HG03558 (cell line): ENCODE measurements around the gene SYT7.

Source experiments
- ATAC-seq: cut with Tn5 transposase; IDR thresholded peaks from one replicate; pipeline ENCODE4 v1.9.1; 2021; ENCODE audit warnings: moderate number of reproducible peaks; ENCODE audit not compliant: unreplicated experiment; ENCODE audit errors: extremely low read depth

SYT7 gene

DNA sequence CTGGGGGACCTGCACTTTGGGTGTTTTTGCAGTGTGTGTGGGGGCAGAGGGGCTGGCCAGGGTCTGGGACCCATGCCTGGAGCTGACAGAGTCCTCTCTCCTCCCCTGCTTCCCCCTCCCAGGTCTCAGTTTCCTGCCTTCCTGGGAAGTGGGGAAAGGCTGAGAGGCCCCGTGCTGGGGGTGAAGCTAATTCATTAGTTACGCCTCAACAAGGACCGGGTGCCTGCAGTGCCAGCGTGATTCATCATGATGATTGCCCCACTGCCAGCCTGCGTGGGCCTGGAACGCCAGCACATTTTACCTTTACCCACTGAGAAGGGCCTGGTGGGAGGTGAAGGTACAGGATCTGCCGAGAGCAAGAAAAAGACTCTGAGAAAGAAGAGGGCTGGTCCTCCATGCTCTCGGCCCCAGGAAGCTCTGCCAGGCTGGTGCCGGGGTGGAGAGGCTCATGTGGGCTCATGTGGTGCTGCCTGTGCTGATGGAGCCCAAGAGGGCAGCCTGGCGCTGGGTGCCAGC is 75.2 kb downstream of the SYT7 start:
- ATAC-seq = no peak

DNA sequence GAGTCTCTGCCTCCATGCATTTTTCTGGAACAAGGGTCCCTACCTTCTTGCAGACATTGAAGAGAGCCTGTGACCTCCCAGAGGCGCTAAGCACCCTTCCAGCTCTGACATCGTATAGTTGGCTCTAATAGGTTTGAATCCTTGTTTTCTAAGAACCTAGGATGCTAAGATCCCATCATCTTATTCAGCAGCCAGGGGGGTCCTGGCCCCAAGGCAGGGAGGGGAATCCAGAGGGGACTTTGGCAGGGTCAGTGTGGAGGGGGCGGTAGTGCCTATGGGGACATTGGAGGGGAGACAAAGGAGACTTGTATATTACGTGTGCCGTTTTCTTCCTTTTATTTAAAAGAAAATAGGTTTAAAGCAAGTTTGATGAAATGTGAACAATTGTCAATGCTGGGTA is 75.8 kb downstream of the SYT7 start:
- no peak for ATAC-seq

DNA sequence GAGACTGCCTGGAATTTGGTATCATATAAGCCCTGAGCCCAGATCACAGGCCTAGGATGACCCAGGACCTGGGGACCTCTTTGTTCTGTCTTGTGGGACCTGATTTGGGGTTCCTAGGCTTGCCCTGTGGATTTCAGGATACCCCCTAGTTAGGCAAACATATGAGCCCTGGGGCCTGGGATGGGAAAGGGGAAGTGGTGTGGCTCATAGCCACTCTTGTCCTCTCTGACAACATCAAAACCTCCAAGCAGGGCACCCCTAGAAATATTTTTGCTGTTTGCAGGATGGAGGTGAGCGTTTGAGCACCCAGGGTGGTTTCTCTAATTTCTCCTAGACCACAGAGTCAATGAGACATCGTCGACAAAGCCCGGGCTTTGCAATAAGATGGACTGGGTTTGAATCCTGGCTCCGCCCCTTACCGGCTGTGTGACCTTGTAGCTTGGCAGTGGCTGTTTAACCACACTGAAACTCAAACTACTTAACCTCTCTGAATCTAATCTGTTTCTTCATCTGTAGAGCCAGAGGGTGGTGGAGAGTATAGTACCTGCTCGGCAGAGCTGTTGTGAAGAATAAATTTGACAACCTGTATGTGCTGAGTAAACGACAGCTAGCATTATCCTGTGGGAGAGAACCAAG is 77.6 kb downstream of the SYT7 start:
- no peak for ATAC-seq

DNA sequence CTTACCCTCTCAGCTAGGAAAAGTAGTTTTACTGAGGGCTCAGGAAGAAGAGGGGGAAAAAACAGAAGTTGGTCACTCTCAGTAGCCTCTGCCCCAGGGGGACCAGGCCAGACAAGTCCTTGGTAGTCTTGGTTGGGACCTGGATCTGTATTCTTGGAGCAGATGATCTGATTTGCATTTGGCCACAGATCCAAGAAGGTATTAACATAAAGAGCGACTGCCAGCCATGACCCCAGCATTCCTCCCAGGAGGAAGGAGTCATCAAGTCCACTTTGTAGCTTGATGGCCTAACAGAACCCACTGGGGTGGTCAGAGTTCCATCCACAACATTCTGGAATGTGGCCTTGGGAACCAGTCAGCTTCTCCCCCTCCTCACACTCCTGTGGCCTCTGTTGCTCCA is 78.4 kb downstream of the SYT7 start:
- ATAC-seq = no peak

DNA sequence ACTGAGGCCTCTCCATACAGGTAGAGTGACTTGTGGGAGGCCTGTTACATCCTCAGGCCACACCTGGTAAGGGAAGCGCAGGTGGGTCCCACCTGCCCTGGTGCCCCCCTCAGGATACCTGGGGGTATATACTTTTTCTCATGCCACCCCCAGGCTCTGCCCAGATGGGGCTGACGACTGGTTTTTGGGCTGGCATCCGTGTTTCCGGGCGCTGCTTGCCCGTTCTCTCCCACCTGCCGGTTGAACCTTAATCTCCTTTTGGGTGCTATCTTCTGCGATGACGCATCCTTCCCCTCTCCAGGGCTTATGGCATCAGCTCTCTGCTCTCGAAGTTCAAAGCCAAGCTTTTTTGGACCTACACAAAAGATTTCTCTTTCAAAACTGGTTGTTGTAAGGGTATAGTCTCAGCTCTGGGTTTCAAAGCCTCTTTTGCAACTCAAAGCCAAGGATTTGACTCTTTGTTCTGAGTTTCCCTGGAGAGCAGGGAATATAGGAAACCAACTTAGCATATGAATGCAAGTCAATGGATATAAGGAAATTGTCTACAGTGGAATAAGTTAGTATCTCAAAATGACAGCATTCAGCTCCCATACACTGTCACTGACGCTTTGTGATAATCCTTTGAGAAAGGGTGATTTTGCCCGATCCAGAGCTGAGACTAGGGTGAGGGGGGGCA is 80.9 kb downstream of the SYT7 start:
- no peak for ATAC-seq

DNA sequence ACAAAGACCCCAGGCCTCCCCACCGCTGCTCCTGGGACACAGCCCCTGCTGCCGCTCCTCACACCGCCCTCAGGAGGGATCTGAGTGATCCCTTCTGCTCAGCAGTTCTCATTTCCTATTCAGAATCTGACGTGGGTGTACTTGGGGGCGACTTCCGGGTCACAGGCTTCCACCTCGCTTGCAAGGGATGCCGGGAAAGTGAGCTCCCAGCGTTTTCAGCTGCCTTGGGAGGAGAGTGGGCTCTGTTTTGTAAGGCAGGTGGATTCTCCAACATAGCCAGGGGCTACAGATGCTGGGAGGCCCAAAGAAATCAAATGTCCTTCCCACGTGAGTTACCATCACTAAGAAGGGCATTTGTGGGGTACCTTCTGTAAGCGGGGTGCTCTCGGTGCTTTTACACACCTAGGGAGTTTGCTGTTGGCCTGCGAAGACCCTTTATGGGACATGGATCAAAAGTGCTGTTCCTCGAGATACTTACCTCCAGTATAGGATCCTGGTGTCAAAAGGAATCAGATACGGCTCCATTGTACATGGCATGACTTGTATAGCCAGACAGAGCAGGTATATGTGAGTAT is 82.0 kb downstream of the SYT7 start:
- no peak for ATAC-seq

DNA sequence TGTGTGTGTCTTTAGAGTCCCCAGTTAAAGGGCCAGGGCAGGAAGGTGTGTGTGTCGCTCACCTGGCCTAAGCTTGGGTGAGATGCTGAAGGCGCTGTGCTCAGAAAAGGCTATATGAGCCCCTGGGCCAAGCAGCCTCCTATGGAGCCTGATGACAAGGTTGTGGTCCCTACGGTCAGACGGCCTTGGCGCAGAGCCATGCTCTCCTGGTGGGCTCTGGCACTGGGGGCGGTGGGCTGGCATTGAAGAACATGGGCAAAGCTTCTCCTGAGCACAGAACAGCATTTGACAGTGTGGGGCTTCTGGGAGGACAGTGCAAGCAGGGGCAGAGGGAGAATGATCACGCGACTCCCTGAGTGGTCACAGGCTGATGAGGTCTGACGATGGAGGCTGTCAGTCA is 83.0 kb downstream of the SYT7 start:
- ATAC-seq = no peak

DNA sequence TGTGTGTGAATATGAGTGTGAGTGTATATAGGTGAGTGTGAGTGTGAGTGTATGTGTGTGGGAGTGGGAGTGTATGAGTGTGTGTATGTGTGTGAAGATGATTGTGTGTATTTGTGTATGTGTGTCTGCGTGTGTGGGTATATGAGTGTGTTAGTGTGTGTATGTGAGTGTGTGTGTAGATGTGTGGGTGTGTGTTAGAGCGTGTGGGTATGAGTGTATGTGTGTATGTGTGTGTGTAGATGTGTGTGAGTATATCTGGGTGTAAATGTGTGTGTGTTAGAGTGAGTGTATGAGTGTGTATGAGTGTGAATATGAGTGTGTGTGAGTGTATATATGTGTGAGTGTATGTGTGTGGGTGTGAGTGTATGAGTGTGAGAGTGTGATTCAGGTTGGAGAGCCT is 83.4 kb downstream of the SYT7 start:
- ATAC-seq = no peak

DNA sequence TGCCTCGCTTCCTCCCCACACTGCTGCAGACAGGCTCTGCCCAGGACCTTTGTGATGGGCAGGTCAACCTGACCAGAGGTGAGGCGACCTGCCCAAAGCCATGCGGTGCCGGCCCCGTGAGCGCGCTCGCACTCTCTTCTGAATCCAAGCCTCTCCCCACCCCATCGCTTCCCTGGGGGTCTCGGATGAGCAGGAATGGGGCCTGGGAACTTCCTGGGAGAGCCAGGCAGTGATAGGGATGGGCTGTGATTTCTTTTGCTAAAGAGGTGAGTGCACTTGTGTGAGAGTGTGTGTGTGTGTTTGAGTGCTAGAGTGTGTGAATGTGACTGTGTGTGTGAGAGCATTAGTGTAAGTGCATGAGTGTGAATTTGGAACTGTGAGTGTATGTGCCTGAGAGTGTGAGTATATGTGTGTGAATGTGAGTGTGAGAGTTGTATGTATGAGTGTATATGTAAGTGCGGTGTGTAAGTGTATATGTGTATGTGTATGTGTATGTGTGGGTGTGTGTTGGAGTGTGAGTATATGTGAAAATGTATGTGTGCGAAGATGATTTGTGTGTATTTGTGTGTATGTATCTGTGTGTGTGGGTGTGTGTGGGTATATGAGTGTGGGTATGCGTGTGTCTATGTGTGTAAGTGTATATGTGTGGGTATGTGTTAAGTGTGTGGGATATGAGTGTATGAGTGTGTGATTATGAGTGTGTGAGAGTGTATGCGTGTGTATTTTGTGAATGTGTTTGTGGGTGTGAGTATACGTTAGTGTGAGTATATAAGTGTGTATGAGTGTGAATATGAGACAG is 84.1 kb downstream of the SYT7 start:
- ATAC-seq = no peak

DNA sequence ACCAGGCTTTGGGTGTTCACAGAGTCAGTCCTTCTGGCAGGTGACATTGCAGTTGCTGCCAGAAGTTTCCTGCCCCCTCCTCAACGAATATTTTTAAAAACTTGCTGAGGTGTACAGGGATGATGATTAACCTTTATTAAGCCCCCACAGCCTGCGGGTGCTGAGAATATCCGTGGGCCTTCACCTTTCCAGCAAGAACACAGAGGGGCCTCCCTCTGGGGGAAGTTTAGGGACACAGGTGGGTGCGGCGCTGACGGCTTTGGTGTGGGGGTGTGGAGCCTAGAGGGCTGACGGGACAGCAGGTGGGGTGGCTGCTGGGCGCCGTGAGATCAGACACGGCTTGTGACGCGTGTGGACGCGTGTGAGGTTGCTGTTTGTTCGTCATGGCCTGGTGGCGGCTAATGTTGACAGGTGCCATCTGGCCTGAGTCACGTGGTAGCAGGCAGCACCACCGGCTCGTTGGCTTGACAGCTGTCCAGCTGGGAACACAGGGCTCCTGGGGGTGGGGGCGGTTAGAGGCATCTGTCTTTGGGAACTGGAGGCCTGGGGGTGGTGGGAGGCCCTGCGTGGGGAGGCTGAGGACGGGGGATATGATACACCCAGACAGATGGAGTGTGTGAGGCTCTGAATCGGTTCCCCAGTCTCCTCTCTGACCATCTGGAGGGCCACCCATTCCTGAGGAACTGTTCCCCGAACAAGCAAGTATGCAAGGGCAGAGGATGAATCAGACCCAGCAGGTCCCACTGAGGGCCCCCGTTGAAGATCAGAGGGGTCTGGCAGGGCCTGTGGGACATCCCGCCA is 84.9 kb downstream of the SYT7 start:
- no peak for ATAC-seq

DNA sequence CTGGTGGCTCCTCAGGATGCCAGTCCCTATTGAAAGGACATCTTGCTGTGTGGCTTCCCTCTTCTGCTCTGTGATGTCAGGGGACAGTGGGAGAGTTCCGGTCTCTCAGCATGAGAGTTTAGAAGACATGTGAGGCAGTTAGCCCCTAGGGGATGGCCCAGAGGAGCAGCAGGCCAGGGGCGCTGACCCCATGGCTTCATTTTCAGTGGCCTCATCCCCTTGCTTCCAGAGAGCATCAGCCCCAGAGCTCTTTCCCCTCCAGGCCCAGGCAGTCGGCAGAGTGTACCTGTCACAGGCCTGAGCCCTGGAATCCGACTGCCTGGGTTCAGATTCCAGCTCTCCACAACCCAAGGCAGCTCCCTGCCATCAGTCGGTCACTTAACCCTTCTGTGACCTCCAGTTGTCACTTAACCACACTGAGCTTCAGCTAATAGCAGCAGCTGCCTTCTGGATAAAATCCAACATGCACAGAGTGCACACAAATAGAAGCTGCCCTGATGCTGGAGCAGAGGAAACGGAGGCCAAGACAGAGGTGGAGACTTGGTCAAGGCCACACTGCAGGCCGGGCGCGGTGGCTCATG is 86.4 kb downstream of the SYT7 start:
- no peak for ATAC-seq

DNA sequence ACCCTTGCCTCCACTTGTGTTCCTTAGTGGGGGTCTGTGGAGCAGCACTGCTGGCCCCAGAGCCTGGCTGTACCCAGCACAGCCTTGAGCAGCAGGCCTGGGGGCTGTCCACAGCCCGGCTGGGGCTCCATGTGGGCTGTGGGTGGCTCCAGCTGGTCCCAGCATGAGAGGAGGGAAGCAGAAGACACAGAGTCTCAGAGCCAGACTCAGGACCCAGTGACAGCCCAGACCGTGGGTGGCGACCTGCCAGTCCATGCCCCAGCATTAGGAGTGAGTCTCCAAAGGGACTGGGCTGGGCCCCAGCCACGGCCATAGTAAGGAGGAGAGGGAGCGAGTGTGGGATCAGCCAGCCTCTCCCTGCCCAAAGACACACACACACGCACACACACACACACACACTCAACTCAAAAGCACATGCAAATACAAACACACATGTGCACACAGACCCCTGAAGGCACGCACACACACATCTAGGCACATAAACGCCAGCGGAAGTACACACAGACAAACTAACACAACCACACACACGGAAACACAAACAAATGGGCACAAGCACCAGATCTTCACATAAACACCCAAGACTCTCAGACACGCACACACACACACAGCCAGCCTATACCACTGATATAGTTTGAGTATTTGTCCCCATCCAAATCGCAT is 89.0 kb downstream of the SYT7 start:
- ATAC-seq = no peak

DNA sequence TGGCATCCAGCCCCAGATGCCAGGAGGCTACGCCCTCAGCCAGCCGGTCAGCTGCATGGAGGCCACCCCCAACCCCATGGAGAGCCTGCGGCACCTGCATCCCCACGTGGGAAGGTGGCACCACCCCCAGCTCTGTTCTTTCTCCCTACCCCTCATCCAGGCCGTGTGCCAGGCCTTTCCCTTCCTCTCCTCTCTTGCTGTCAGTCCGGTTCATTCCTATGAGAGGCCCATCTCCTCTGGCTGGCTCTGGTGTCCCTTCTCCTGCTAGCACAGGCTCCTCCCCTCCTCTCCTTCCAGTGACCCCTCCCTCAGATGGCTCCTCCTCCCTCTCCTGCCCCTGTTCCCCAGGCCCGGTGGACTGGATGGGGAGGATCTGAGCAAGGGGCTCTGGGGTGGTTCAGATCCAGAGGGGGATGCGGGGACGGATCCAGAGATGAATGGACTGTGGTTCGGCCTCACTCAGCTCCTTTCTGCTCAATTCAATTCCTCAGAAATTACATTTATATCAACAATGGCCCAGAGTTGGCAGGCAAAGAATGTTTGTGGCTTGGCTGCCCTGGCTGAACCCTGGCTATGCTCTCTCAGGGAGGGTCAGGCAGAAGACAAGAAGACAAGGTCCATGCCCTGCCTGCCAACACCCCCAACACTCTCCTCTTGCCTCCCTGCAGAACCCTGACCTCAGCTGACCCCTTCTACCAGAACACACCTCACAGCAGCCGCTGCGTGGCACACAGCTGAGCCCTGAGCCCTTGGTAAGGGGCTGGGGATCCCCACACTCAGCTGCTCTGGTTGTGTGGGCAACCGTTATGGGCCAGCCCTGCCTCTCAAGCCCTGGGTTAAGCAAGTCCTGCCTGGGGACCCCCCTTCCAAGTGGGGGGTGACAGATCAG is 90.8 kb downstream of the SYT7 start:
- no peak for ATAC-seq

DNA sequence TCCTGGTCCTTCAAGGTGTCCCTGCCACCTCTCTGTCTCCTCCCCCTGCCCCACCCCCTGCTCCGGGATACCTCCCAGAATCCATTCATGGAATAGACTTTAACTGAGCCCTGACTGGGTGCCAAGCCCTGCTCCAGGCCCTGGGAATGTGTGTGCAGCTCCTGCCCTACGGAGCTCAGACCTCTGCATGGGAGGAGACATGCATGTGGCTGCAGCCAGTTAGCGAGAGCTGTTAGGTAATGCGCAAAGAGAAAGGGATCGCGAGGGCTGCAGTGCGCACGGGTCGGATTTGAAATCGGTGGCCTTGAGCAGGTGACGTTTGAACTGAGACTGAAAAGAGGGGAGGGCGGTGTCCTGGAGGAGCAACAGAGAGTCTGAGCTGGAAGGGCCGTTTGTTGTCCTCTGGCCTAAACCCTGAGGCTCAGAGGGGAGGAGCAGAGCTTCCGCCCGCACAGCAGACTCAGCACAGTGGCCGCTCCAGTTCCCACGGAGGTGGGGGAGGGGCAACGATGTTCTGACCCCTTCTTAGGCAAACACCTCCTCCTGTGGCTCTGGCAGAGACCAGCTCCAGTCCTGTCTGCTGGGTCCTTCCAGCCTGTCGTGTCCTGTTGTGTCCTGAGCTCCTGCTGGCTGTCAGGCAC is 92.1 kb downstream of the SYT7 start:
- ATAC-seq = no peak

DNA sequence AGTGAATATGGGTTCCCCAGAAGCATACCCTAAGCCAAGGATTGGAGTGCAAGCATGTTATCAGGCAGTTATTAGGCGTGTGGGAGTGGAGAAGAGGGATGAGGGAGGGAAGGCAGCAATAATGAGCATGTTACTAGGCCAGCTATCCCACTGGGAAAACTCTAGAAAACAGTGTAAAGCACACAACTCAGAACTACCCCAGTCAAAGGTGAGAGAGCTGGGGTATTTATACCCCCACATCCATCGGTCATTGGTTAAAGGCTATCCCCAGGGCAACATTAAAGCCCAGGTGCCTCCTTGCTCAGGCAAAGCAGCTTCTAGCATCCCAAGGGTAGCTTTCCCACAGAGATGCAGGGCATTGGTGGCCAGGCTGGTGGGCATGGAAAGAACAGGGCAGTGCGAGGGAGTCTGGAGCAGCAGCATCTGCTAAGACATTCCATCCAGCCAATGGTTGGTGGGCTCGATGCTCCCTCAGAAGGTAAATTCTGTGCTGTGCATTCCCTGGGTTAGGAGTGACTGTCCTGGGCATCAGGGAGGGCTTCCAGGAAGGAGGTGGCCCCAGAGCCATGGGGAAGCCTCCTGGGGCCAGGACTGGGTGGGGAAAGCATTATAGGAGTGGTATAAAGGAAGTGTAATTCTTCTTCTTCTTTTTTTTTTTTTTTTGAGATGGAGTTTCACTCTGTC is 93.4 kb downstream of the SYT7 start:
- no peak for ATAC-seq

DNA sequence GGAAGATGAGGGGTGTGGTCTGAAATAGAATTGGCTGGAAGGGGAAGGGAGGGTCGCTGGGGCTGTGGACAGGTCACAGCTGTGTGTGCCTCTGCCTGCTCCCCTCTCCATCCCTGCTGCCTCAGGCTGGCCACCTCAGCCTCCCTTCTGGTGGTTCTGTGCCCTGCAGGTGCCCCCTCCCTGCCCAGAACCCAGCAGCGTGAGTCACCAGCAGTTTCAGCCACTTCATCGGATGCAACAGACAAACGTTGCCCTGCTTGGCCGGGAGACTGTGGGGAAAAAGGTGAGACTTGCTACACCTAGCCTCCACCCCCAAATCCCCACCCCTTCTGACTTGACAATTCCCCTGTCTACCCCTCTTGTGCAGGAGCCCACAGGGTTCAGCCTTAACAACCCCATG is 94.1 kb downstream of the SYT7 start:
- ATAC-seq = no peak

DNA sequence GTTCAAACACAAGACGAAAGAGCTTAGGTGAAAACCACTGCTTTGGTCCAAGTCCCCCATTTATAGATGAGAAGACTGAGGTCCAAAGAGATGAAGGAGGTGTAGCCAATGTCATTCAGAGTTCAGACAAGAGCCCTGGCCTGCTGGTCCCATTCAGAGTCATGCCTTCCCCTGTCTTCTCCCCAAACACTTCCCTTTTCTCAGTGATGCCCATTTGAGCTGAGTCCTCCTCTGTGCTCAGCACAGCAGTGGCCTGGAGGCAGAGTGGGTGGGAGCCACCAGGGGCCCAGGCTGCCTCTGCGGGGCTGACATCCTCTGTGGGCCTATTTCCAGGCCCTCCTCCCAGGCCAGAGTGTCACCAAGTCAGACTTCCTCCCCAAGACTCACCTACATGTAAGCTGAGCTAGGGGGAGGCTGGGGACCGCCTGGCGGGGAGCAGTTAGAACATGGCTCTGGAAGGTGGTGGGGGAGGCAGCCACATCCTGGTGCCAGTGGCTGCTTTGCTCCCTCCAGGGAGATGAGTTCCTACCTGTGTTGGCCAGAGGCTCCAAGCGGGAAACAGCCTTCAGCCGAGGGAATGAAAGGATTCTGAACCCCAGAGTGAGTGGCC is 94.8 kb downstream of the SYT7 start:
- ATAC-seq = no peak
